NCI-H748 (cell line): ENCODE data around the gene PRND.
"Not testable (repeated sequence)": the region's sequence is repeated elsewhere in the genome, so short reads cannot be mapped to it uniquely, and the experiment has no call there.

Source experiments
- DNase-seq: peaks from one replicate; lab custom pipeline; 2025; ENCODE audit not compliant: unreplicated experiment; lab: John Stamatoyannopoulos, UW

The PRND gene

GRCh38 chr20:4721719-4722118 lies at the start of gene PRND:
TSS of gene PRND (plus strand) at chr20:4721909. CDS start at chr20:4724552, 2,643 bp downstream.
- no peak for DNase-seq

- no peak for DNase-seq
Observed at GRCh38 chr20:4672948-4673347, 48.8 kb upstream of the PRND start.

- DNase-seq, result no peak
Observed at GRCh38 chr20:4673371-4674001, 48.2 kb upstream of the PRND start.

GRCh38 chr20:4674672-4675071 lies 47.0 kb upstream of the PRND start:
- no peak for DNase-seq

- no peak for DNase-seq
Observed at GRCh38 chr20:4677846-4678245, 43.9 kb upstream of the PRND start.

- no peak for DNase-seq
Observed at GRCh38 chr20:4681401-4681800, 40.3 kb upstream of the PRND start.

GRCh38 chr20:4681991-4682401 lies 39.7 kb upstream of the PRND start:
- DNase-seq, result no peak

- DNase-seq, result no peak
Observed at GRCh38 chr20:4682682-4683081, 39.0 kb upstream of the PRND start.

- DNase-seq, result no peak
Observed at GRCh38 chr20:4683261-4683660, 38.4 kb upstream of the PRND start.

GRCh38 chr20:4684837-4685413 lies 36.8 kb upstream of the PRND start:
- DNase-seq, result no peak

- DNase-seq, result no peak
Observed at GRCh38 chr20:4685923-4686221, 35.8 kb upstream of the PRND start.

- no peak for DNase-seq
Observed at GRCh38 chr20:4688305-4688704, 33.4 kb upstream of the PRND start.

- no peak for DNase-seq
Observed at GRCh38 chr20:4689220-4689619, 32.5 kb upstream of the PRND start.

GRCh38 chr20:4691753-4692152 lies 30.0 kb upstream of the PRND start:
- no peak for DNase-seq

GRCh38 chr20:4694076-4694475 lies 27.6 kb upstream of the PRND start:
- DNase-seq, result no peak

GRCh38 chr20:4697189-4697830 lies 24.4 kb upstream of the PRND start:
- DNase-seq, result no peak

- DNase-seq, result no peak
Observed at GRCh38 chr20:4697831-4698221, 23.9 kb upstream of the PRND start.

- DNase-seq, result no peak
Observed at GRCh38 chr20:4699216-4699615, 22.5 kb upstream of the PRND start.

GRCh38 chr20:4699957-4700356 lies 21.8 kb upstream of the PRND start:
- DNase-seq, result no peak

GRCh38 chr20:4702562-4703280 lies 19.0 kb upstream of the PRND start:
- DNase-seq, result no peak

GRCh38 chr20:4703281-4703676 lies 18.4 kb upstream of the PRND start:
- DNase-seq, result no peak

GRCh38 chr20:4706941-4707340 lies 14.8 kb upstream of the PRND start:
- not testable (repeated sequence) for DNase-seq
